Lung microvascular endothelial cell (primary cell): ENCODE data around the gene PFN3. TPM values are rescaled to one million over a fixed set of nuclear protein-coding genes. Genes with fewer than 3 reads are reported as not detected.
"Not testable (repeated sequence)": the region's sequence is repeated elsewhere in the genome, so short reads cannot be mapped to it uniquely, and the experiment has no call there.

ENCODE experiments used
- DNase-seq, 2 donors: peaks; one replicate each; pipeline versions ENCODE4 v3.0.0 to v3.0.0-alpha.2; 2010; ENCODE audit warnings: low read depth in 2 of 2
- total RNA-seq: library from RNA; depleted of rRNA; stranded (reverse); fragments of >200 nt; gene quantifications from 2 replicates; pipeline ENCODE4 v1.2.1, GENCODE V29; 2014

Gene PFN3
- total RNA-seq, 1 donor from 2014 or later = not detected

- DNase-seq = no peak
These were observed 38.8 kb downstream of the PFN3 start for GRCh38 chr5:177361418-177362291.

GRCh38 chr5:177360740-177361139 lies 39.7 kb downstream of the PFN3 start:
- not testable (repeated sequence) for DNase-seq

DNA sequence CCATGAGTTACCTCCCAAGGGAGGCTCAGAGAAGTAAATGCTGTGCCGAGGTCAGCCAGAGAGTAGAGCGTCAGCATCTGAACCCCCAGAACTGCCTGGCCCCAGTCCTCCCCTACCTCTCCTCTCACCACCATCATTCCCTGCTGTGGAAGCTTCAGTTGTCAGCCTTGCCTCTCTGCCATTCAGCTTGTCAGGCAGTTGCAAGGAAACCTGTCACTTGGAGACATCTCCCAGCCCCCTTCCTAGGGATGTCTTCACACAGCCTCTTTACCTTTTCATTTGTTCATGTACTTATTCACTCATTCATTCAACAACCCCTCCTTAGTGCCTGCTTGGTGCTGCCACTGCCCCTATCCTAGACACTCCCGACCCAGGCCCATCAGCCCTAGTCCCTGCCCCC lies 40.6 kb downstream of the PFN3 start:
- no peak for DNase-seq

DNA sequence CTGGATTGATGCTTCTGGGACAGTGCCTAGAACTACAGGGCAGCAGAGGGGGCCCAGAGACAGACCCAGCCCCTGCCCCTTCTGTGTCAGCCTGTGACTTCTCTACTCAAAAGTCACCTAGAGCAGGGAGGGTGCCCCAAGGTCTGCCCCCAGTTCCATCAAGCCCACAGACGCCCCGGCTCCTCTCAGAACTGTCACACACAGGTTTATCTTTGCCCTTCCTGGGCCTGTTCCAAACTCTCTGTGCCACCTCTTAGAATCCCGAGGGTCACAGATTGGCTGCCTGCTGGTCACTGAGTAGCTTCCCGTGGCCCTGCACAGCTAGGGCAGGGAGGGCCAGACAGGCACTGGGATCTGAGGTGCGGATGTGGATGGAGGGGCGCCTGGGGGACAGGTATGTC lies 41.0 kb downstream of the PFN3 start:
- no peak for DNase-seq

- DNase-seq = peak in 1 of 2 donors; percentile 33
These were observed 42.1 kb downstream of the PFN3 start for GRCh38 chr5:177358370-177358819.

- DNase-seq = peak; percentile 83 to 91
These were observed 42.8 kb downstream of the PFN3 start, which contains the start of gene RGS14 for GRCh38 chr5:177357459-177358351. RGS14 (plus strand) TSS chr5:177357924; CDS start chr5:177358025, 101 bp downstream.

DNA sequence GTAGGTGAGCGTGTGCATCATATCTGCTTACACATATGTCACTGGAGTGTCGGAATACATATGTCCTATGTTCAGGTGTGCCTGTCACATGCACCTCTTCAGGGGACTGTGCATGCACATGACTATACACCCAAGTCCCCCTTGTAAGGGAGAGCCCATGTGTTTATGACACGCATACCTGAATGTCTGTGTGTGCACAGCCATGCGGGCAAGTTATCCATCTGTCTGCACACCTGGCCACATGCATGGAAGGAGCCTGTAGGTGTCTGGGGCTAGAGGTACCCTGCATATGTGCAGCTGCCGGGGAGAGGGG lies 43.4 kb downstream of the PFN3 start:
- no peak for DNase-seq

DNA sequence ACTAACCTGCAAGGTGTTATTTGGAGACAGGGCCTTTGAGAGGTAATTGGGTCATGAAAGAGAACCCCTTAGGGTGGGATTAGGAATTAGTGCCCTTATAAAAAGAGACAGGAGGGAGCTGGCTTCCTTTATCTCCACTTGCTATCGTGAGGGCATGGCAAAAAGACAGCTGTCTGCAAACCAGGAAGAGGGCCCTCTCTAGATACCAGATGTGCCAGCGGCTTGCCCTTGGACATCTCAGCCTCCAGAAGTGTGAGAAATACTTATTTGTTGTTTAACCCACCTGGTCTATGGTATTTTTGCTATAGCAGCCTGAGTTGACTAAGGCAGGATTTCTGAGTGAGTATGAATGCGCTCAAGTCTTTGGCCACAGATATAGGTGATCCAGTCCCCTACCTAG lies 43.7 kb downstream of the PFN3 start:
- DNase-seq = no peak

DNA sequence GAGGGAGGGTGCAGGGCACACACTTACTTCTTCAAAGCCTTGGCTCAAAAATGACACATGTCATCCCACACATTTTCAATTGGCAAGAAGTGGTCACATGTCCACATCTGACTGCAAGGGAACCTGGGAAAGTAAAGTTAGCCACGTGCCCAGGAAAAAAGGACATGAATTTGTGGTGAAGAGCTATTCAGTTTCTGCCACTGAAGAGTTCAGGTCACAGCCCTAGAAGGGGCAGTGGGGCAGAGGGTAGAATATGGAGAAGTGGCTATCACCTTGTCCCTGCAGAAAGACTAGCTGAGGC lies 44.6 kb downstream of the PFN3 start:
- no peak for DNase-seq

DNA sequence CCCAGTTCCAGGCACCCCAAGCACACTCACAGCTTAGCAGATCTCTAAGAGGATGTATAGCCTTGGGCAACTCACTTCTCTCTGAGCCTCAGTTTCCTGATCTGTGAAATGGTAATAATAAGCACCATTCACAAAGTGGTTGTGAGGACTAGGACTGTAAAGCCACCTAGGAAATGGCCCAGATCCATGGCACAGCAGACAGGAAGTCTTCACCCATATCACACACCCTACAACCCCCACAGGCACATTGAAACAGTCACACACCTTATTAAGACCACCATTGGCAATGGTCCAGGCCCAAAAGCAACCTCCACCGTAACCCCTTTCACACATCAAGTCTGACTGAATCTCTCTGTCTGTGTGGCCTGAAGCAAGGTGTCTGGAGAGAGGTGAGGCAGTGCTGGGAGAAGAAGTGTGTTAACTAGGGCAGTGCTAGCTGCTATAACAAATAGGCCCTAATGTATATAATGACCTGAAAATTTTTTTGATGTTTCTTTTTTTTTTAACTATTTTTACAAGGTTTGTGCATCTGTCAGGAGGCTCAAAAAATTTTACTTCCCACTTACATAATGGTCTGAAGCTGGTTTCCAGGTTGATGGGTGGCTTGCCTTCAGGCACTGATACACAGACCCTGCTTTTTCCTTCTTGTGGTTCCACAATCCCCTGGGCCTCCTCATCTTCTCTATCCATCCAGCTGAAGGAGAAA lies 45.1 kb downstream of the PFN3 start:
- DNase-seq = no peak

GRCh38 chr5:177354711-177355110 lies 45.8 kb downstream of the PFN3 start:
- DNase-seq = no peak

- DNase-seq = no peak
These were observed 46.2 kb downstream of the PFN3 start for GRCh38 chr5:177354256-177354655.

DNA sequence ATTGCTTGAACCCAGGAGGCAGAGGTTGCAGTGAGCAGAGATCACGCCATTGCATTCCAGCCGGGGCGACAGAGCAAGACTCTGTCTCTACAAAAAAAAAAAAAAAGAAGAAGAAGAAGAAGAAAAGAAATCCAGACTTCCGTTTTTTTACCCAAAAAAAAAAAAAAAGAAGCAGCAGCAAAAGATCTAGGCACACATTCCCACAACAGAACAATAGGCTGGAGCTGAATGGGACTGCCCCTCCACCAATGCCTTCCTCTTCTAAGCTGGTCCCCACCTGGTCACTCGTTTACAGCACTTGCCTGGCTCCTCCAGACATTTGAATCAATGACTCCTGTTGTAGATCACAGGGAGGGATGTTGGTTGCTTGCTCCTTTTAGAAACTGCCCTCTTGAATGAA lies 47.4 kb downstream of the PFN3 start:
- no peak for DNase-seq

DNA sequence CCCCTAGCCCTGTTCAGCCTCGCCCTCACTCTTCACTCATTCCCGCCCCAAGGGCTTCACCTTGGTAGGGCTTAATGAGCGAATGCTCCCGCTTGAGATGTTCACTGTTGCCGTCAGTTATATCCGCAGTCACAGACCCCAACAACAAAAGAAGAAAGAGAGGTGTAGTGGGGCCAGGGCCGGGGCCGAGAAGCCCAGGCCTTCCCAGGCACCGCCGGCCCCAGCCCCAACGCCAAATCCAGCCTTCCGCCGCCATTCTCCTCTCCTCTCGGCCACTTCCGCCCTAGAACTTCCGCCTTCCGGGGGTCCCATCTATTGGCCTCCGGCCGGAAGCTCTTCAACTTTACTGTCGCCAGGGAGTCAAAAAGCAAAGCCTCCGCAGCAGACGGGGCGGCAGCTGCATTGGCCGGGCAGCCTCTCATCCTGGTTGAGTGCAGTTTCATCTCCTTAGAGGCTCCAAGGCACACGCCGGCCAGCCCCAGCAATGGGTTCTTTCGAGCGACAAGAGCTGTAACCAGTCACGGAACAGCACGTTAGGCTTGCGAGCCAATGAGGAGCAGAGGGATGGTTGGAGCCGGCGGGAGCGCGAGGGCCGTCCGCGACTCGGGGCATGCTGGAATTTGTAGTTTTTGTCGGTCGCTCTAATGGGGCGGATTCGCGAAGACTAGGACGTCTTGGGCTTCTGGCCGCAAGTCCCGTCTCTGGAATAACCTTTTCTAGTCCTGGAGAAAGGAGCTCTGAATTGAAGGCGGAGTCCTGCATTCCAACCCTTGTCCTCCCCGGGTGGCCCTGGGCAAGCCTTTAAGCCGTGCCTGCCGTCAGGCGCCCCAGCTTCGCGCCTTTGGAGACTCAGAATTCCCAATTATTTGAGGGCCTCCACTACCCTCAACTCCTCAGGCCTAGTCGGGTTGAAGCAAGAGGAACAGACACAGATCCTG lies 48.8 kb downstream of the PFN3 start, which contains the start of gene LMAN2:
LMAN2 (minus strand) TSS at position 277 of the 938 bp plus-strand sequence; CDS start at position 256, 21 bp downstream.
- DNase-seq = peak; percentile 97

DNA sequence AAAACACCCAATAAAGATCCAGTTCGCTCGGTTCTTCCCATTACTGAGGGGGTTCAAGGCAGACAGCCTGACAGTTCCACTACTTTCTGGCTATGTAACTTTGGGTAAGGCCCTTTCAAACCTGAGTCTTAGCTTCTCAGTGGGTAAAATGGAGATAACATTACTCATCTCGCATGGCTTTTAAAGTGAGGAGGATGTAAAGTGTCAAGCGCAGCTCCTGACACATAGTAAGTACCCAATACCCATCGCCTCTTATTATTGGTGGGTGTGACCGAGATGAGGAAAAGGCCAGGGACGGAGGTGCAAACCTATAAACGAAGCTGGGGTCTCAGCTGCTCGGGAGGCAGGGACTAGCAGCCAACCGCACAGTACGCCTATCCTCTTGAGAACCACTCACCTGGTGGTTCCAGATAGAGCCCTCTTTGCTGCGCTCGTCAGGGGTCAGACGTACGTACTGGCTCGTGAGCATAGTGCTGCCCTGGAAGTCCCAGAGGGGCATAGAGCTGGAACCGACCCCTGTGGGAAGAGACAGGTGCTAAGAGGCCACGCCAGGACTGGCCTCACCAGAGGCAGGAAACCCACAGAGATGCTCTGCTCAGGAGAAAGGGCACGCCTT lies 49.6 kb downstream of the PFN3 start:
- DNase-seq = no peak

Other genes with a start within 250 kb of the PFN3 start
- gene RAB24, start 96.9 kb downstream of the PFN3 start, total RNA-seq = 8.7 and 13.9 TPM in 2 replicates
- gene PRELID1, start 96.9 kb downstream of the PFN3 start, total RNA-seq = 109 and 112 TPM in 2 replicates
- 8.1 and 10.5 TPM in 2 replicates for gene MXD3, start 88.8 kb downstream of the PFN3 start, total RNA-seq
- gene LMAN2, start 49.0 kb downstream of the PFN3 start, total RNA-seq = 289 and 376 TPM in 2 replicates
- gene RGS14, start 42.7 kb downstream of the PFN3 start, total RNA-seq = 2.8 and 4.4 TPM in 2 replicates
- not detected in 2 replicates for gene SLC34A1, start 16.2 kb downstream of the PFN3 start, total RNA-seq
- gene F12, start 8.9 kb upstream of the PFN3 start, total RNA-seq = 0.40 and 0.44 TPM in 2 replicates
- 11.3 and 14.7 TPM in 2 replicates for gene GRK6, start 26.0 kb upstream of the PFN3 start, total RNA-seq
- 1.2 and 2.2 TPM in 2 replicates for gene PRR7, start 46.2 kb upstream of the PFN3 start, total RNA-seq
- 88.9 and 112 TPM in 2 replicates for gene DBN1, start 73.0 kb upstream of the PFN3 start, total RNA-seq
- gene PDLIM7, start 96.9 kb upstream of the PFN3 start, total RNA-seq = 24.4 and 30.1 TPM in 2 replicates
- gene DOK3, start 109.2 kb upstream of the PFN3 start, total RNA-seq = 0.79 and 2.0 TPM in 2 replicates
- gene DDX41, start 116.3 kb upstream of the PFN3 start, total RNA-seq = 62.1 and 64.5 TPM in 2 replicates
- 7.8 and 16.3 TPM in 2 replicates for gene FAM193B, start 153.9 kb upstream of the PFN3 start, total RNA-seq
- gene TMED9, start 191.5 kb upstream of the PFN3 start, total RNA-seq = 122 and 133 TPM in 2 replicates
- gene B4GALT7, start 199.5 kb upstream of the PFN3 start, total RNA-seq = 19.8 and 24.2 TPM in 2 replicates